HEK293 (cell line): ENCODE data around the gene LY6G5C.

Source experiments
- CTCF ChIP-seq: fragments of 450-650 bp; formaldehyde crosslinking; IDR thresholded peaks from 2 replicates; pipeline ENCODE4 v1.5.1; 2016; ENCODE audit warnings: missing biosample characterization, missing genetic modification characterization
- GLIS2 ChIP-seq: fragments of 450-650 bp; formaldehyde crosslinking; IDR thresholded peaks from 2 replicates; pipeline ENCODE4 v1.5.1; 2016; ENCODE audit warnings: missing biosample characterization, missing genetic modification characterization
- HOXD13 ChIP-seq: sonication (generic); formaldehyde crosslinking; IDR thresholded peaks from 2 replicates; pipeline ENCODE4 v1.8.0; 2022; ENCODE audit warnings: missing genetic modification reagents, borderline replicate concordance
- MEIS1 ChIP-seq: sonication (generic); formaldehyde crosslinking; IDR thresholded peaks from 2 replicates; pipeline ENCODE4 v1.8.1; 2022; ENCODE audit warnings: missing genetic modification reagents, mild to moderate bottlenecking, borderline replicate concordance
- MYNN ChIP-seq: fragments of 450-650 bp; formaldehyde crosslinking; IDR thresholded peaks from 2 replicates; pipeline ENCODE4 v1.5.1; 2016; ENCODE audit warnings: missing biosample characterization, missing genetic modification characterization, borderline replicate concordance
- ZBTB26 ChIP-seq: fragments of 450-650 bp; formaldehyde crosslinking; optimal IDR thresholded peaks from 2 replicates; pipeline ENCODE3; 2016; ENCODE audit warnings: missing biosample characterization, mild to moderate bottlenecking, missing genetic modification characterization
- ZNF211 ChIP-seq: fragments of 450-650 bp; formaldehyde crosslinking; IDR thresholded peaks from 2 replicates; pipeline ENCODE4 v1.5.1; 2016; ENCODE audit warnings: low read depth, missing biosample characterization, missing genetic modification characterization
- ZNF776 ChIP-seq: fragments of 450-650 bp; formaldehyde crosslinking; IDR thresholded peaks from 2 replicates; pipeline ENCODE4 v1.5.0; 2017; ENCODE audit warnings: missing biosample characterization, missing genetic modification characterization, borderline replicate concordance
- TF ChIP-seq, protein P1 (sequence below): fragments of 450-650 bp; formaldehyde crosslinking; IDR thresholded peaks from 2 replicates; pipeline ENCODE4 v1.5.1; 2016; ENCODE audit warnings: missing biosample characterization, missing genetic modification characterization, low read depth

GRCh38 chr6:31693535-31693934 lies 12.7 kb upstream of the LY6G5C start:
- TF ChIP-seq CTCF (tag by site-specific recombination) (no peak), MEIS1 (CRISPR knock-in tag) (no peak), ZNF211 (tag by site-specific recombination) (no peak), MYNN (tag by site-specific recombination) (no peak), HOXD13 (CRISPR knock-in tag) (no peak), GLIS2 (tag by site-specific recombination) (no peak), ZBTB26 (tag by site-specific recombination) (no peak), ZNF776 (tag by site-specific recombination) (no peak)
- TF ChIP-seq, protein P1, sequence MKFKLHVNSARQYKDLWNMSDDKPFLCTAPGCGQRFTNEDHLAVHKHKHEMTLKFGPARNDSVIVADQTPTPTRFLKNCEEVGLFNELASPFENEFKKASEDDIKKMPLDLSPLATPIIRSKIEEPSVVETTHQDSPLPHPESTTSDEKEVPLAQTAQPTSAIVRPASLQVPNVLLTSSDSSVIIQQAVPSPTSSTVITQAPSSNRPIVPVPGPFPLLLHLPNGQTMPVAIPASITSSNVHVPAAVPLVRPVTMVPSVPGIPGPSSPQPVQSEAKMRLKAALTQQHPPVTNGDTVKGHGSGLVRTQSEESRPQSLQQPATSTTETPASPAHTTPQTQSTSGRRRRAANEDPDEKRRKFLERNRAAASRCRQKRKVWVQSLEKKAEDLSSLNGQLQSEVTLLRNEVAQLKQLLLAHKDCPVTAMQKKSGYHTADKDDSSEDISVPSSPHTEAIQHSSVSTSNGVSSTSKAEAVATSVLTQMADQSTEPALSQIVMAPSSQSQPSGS (tag by site-specific recombination): no peak
